K562 (cell line): ENCODE data around the gene EPS8L1. TPM values are rescaled to one million over a fixed set of nuclear protein-coding genes. Genes with fewer than 3 reads are reported as not detected.
A peak's percentile ranks its signal among the peaks of the same experiment; 100 is the strongest.

ENCODE experiments used
- ATAC-seq: fragments of 200-7000 bp; cut with Tn5 transposase; 3 replicates; pipeline ENCODE4 v1.9.1; 2020; ENCODE audit warnings: moderate library complexity
- BruUV-seq: library from RNA; stranded (reverse); fragments of 400-500 nt; replicated peaks from 2 replicates; lab custom pipeline; 2021; lab: Mats Ljungman, UMichigan
- CTCF ChIA-PET: fragments of 300-600 bp; formaldehyde crosslinking; extraction: SDS; loops from one replicate; lab custom pipeline; 2021; ENCODE audit warnings: low intra/inter-chr PET ratio; lab: Yijun Ruan, JAX
- POLR2A ChIA-PET: fragments of 300-600, 350-650 bp; sonication (Branson Sonifier 250); formaldehyde crosslinking; extraction: SDS; loops from one replicate; lab custom pipeline; 2021; ENCODE audit warnings: antibody characterized with exemption, inconsistent platforms; lab: Yijun Ruan, JAX
- DNase-seq, 4 experiments: peaks; one replicate each; pipeline versions ENCODE4 v3.0.0 to v3.0.0-alpha.2; 2011 to 2018; ENCODE audit warnings: low spot score in 3 of 4, mixed read lengths in 3 of 4; ENCODE audit errors: extremely low read depth in 1 of 4
- FAIRE-seq: peaks from 2 replicates; lab custom pipeline; 2011; peaks lifted over from hg19 to GRCh38; lab: Jason Lieb, UNC
- H2AFZ ChIP-seq: 2 replicates; pipeline ENCODE4 v1.6.0; 2011; ENCODE audit warnings: low read depth, low read length, control low read depth, inconsistent platforms
- H3K27ac ChIP-seq: fragments of 200-600 bp; 3 replicates; pipeline ENCODE4 v1.8.0; 2011; ENCODE audit warnings: low read depth, mild to moderate bottlenecking, control low read depth, inconsistent platforms, low read length, moderate library complexity, mixed read lengths; ENCODE audit errors: extremely low read depth
- H3K27me3 ChIP-seq, 2 experiments: fragments of 300-600 bp in 1 of 2; 2 replicates in 1 of 2; 3 replicates in 1 of 2; pipeline versions ENCODE4 v1.6.0 to v1.8.0; 2011; ENCODE audit warnings: inconsistent platforms in 2 of 2, low read length in 2 of 2, mild to moderate bottlenecking in 1 of 2, mixed read lengths in 1 of 2, moderate library complexity in 1 of 2; ENCODE audit not compliant: control insufficient read depth in 2 of 2, insufficient read depth in 2 of 2
- H3K36me3 ChIP-seq: fragments of 300-600 bp; 3 replicates; pipeline ENCODE4 v1.8.0; 2011; ENCODE audit warnings: mild to moderate bottlenecking, low read length, inconsistent platforms; ENCODE audit not compliant: control insufficient read depth, insufficient read depth
- H3K4me1 ChIP-seq, 2 experiments: fragments of 200-600 bp in 1 of 2; replicated peaks in 1 of 2; 2 replicates in 1 of 2; 3 replicates in 1 of 2; pipeline versions ENCODE4 v1.5.1 to v1.8.0; 2011; ENCODE audit warnings: inconsistent platforms in 2 of 2, low read length in 2 of 2, mild to moderate bottlenecking in 1 of 2, mixed read lengths in 1 of 2, moderate library complexity in 1 of 2; ENCODE audit not compliant: control insufficient read depth in 2 of 2, insufficient read depth in 2 of 2
- H3K4me2 ChIP-seq: 2 replicates; pipeline ENCODE4 v1.6.1; 2011; ENCODE audit warnings: low read length, control low read depth, inconsistent platforms, mixed read lengths; ENCODE audit not compliant: insufficient read depth
- H3K4me3 ChIP-seq: fragments of 200-600 bp; sonication (generic), shearing (Covaris generic); 2 replicates; pipeline ENCODE4 v1.5.1; 2016; ENCODE audit warnings: control low read depth, inconsistent platforms
- H3K79me2 ChIP-seq: fragments of 200-600 bp; 3 replicates; pipeline ENCODE4 v1.8.0; 2011; ENCODE audit warnings: low read length, inconsistent platforms; ENCODE audit not compliant: control insufficient read depth, insufficient read depth
- H3K9ac ChIP-seq, 2 experiments: 2 replicates each; pipeline versions ENCODE4 v1.6.0 to v1.6.1; 2011; ENCODE audit warnings: low read depth in 2 of 2, low read length in 2 of 2, control low read depth in 1 of 2, inconsistent platforms in 1 of 2, mild to moderate bottlenecking in 1 of 2, mixed read lengths in 1 of 2; ENCODE audit not compliant: insufficient read depth in 1 of 2
- H3K9me1 ChIP-seq: one replicate; pipeline ENCODE4 v1.6.0; 2011; ENCODE audit warnings: inconsistent platforms, mild to moderate bottlenecking, low read length, moderate library complexity; ENCODE audit not compliant: control insufficient read depth, insufficient read depth
- H3K9me3 ChIP-seq: replicated peaks from 2 replicates; pipeline ENCODE4 v1.5.1; 2011; ENCODE audit warnings: low read depth, low read length, inconsistent platforms; ENCODE audit not compliant: control insufficient read depth, insufficient read depth
- H4K20me1 ChIP-seq: replicated peaks from 2 replicates; pipeline ENCODE4 v1.6.1; 2011; ENCODE audit warnings: low read length, inconsistent platforms, mixed read lengths; ENCODE audit not compliant: control insufficient read depth, insufficient read depth
- CSDE1 ChIP-seq, 2 experiments: fragments of 450-650 bp; IDR thresholded peaks; 2 replicates each; pipeline ENCODE4 v1.6.1; 2016; ENCODE audit warnings: mild to moderate bottlenecking in 1 of 2
- ELF4 ChIP-seq: fragments of 450-650 bp; formaldehyde crosslinking; IDR thresholded peaks from 2 replicates; pipeline ENCODE4 v1.4.0; 2022; ENCODE audit warnings: missing genetic modification characterization
- ETS1 ChIP-seq: conservative IDR thresholded peaks from 2 replicates; pipeline ENCODE4 v1.6.1; 2011; ENCODE audit warnings: low read depth, mild to moderate bottlenecking, low read length; ENCODE audit not compliant: control insufficient read depth
- KLF13 ChIP-seq: fragments of 450-650 bp; IDR thresholded peaks from 2 replicates; pipeline ENCODE4 v1.6.1; 2016; ENCODE audit warnings: missing genetic modification characterization, low read depth, mild to moderate bottlenecking, missing compliant biosample characterization, moderate library complexity, borderline replicate concordance
- LARP7 ChIP-seq: fragments of 450-650 bp; IDR thresholded peaks from 2 replicates; pipeline ENCODE4 v1.6.1; 2016
- MAZ ChIP-seq, 2 experiments: fragments of 450-650 bp in 1 of 2; sonication (generic) in 1 of 2; formaldehyde crosslinking; IDR thresholded peaks in 1 of 2; conservative IDR thresholded peaks in 1 of 2; 2 replicates each; pipeline versions ENCODE4 v1.4.0 to v1.5.0; 2020; ENCODE audit warnings: mild to moderate bottlenecking in 1 of 2, missing genetic modification reagents in 1 of 2
- NBN ChIP-seq: fragments of 450-650 bp; IDR thresholded peaks from 2 replicates; pipeline ENCODE4 v1.6.1; 2016; ENCODE audit warnings: low read depth, mild to moderate bottlenecking
- TCFL5 ChIP-seq: fragments of 250-450 bp; sonication (Bioruptor Pico); conservative IDR thresholded peaks from 2 replicates; pipeline ENCODE4 v1.6.1; 2021; ENCODE audit warnings: mild to moderate bottlenecking, moderate library complexity, matching md5 sums
- TRIM24 ChIP-seq, 2 experiments: fragments of 450-650 bp; IDR thresholded peaks; 2 replicates each; pipeline ENCODE4 v1.6.1; 2016
- ZNF217 ChIP-seq: sonication (generic); formaldehyde crosslinking; IDR thresholded peaks from 2 replicates; pipeline ENCODE4 v1.8.0; 2022; ENCODE audit warnings: mild to moderate bottlenecking, missing genetic modification reagents
- ZNF318 ChIP-seq, 2 experiments: fragments of 450-650 bp; IDR thresholded peaks; 2 replicates each; pipeline ENCODE4 v1.6.1; 2016; ENCODE audit warnings: mild to moderate bottlenecking in 2 of 2, borderline replicate concordance in 1 of 2, low read depth in 1 of 2, moderate library complexity in 1 of 2
- WGBS: fragments of 100-300 bp; shearing (Covaris generic); methylation state at CpG from one replicate; pipeline ENCODE4 v1.1.6; 2016; ENCODE audit warnings: low coverage, mixed read lengths; ENCODE audit not compliant: insufficient coverage; ENCODE audit errors: missing lambda C conversion rate; 5-methylcytosine and 5-hydroxymethylcytosine counted together
- in situ Hi-C: fragments of 300-500 bp; cut with MboI; formaldehyde crosslinking; loops from 4 replicates; pipeline ENCODE4 v1.15.0; 2018; ENCODE audit warnings: inconsistent platforms, mixed read lengths
- intact Hi-C: fragments of 100-400 bp; cut with micrococcal nuclease; formaldehyde crosslinking; loops from 2 replicates; pipeline ENCODE4 v1.14.2; 2022
- polyA plus RNA-seq, 8 experiments: library from polyadenylated mRNA; depleted of rRNA in 4 of 8; stranded (reverse) in 5 of 8; unstranded in 3 of 8; fragments of >200 nt; fragmentation: Nextera tagmentation in 2 of 8; fragmentation: Illumina TruSeq in 1 of 8; extraction: Ambion mirVana in 2 of 8; extraction: Trizol in 1 of 8; gene quantifications; 2 replicates each; pipeline versions ENCODE4 v1.2.1 to v1.2.3, GENCODE V29; 2011 to 2014; ENCODE audit warnings: inconsistent platforms in 1 of 8, missing spikeins in 1 of 8
- total RNA-seq, 7 experiments: library from RNA; depleted of rRNA in 6 of 7; stranded (reverse); fragments of >200 nt in 6 of 7; fragmentation: Illumina TruSeq in 2 of 7; extraction: Trizol in 2 of 7; gene quantifications; 2 replicates each; pipeline versions ENCODE4 v1.2.1 to v1.2.3, GENCODE V29; 2011 to 2021; ENCODE audit warnings: low replicate concordance in 1 of 7

The EPS8L1 gene
- total and polyA plus RNA-seq, 9 of the 15 experiments (the other 6 are each of a cell fraction or from before 2014, with no cell fraction given): 0.35 to 22.1 (median 11.9) TPM

GRCh38 chr19:55080968-55081769, 5.5 kb downstream of the EPS8L1 start:
- in situ Hi-C loops: no loop called here
- H3K9ac ChIP-seq: peak overlapping the region; percentile 92 to 95
- TF ChIP-seq ZNF217 (CRISPR knock-in tag) (no peak), KLF13 (tag) (no peak), ETS1 (peak; percentile 53; the same call in 1 of the 2 replicates), TCFL5 (CRISPR knock-in tag) (no peak), LARP7 (0 out of 2 replicates have a peak, but pooled peaks have one; percentile 15), TRIM24 (IDR thresholded peaks at IDR 0.05) (no peak), CSDE1 (IDR thresholded peaks at IDR 0.05) (no peak), NBN (0 out of 2 replicates have a peak, but pooled peaks have one; percentile 55), MAZ (CRISPR knock-in tag; conservative IDR thresholded peaks at IDR 0.05 in 1 of 2, IDR thresholded peaks at IDR 0.05 in 1 of 2) (peak; percentile 77 to 85), ZNF318 (IDR thresholded peaks at IDR 0.05; ENCODE audit: borderline replicate concordance in 1 of 2, low read depth in 1 of 2) (no peak), ELF4 (CRISPR knock-in tag) (peak; percentile 79; the same call in 1 of the 2 replicates)

More at GRCh38 chr19:55080968-55081769, 5.5 kb downstream of the EPS8L1 start:
- peak overlapping the region; percentile 98 for H3K4me2 ChIP-seq
- ATAC-seq: peak; percentile 91
- H3K79me2 ChIP-seq: peaks cover 7% of the 10 kb centered on the region; the same call in 2 of the 3 replicates
- H3K4me3 ChIP-seq: peak overlapping the region; percentile 86
- CTCF ChIA-PET: no interaction called here
- peak overlapping the region; percentile 93 for H2AFZ ChIP-seq
- TSS peak; percentile 55 for BruUV-seq
- no peaks in the 10 kb centered on the region for H3K27me3 ChIP-seq
- peak; percentile 92 for FAIRE-seq
- POLR2A ChIA-PET: interaction anchor here (1.0 to 2.4 kb wide), 4 partner anchors 8 to 18 kb away, joined by 3 to 32 read pairs (median 6); partner anchors contain the start of gene RDH13
- H3K36me3 ChIP-seq: peaks cover 7% of the 10 kb centered on the region; the same call in 1 of the 3 replicates
- H3K9me1 ChIP-seq: no peaks in the 10 kb centered on the region
- peaks cover 0 to 55% of the 10 kb centered on the region in 2 experiments; a peak in 3 of 5 replicates for H3K4me1 ChIP-seq
- DNase-seq: peak; percentile 94 to 96 (median 95)
- H4K20me1 ChIP-seq: no peaks in the 10 kb centered on the region
- 1% methylated on average over 34 of the region's 60 CpGs for WGBS
- intact Hi-C loops: loop anchor here (10.0 kb wide), 1 partner anchor 334 kb away; no protein-coding TSS in a partner anchor
- no peaks in the 10 kb centered on the region for H3K9me3 ChIP-seq
- H3K27ac ChIP-seq: peak overlapping the region; percentile 99
